ENCODE measurements around the gene ZNF710. TPM values are rescaled to one million over a fixed set of nuclear protein-coding genes. Genes with fewer than 3 reads are reported as not detected.
A peak's percentile ranks its signal among the peaks of the same experiment; 100 is the strongest.
"Not testable (repeated sequence)": the region's sequence is repeated elsewhere in the genome, so short reads cannot be mapped to it uniquely, and the experiment has no call there.

Gene ZNF710, protein sequence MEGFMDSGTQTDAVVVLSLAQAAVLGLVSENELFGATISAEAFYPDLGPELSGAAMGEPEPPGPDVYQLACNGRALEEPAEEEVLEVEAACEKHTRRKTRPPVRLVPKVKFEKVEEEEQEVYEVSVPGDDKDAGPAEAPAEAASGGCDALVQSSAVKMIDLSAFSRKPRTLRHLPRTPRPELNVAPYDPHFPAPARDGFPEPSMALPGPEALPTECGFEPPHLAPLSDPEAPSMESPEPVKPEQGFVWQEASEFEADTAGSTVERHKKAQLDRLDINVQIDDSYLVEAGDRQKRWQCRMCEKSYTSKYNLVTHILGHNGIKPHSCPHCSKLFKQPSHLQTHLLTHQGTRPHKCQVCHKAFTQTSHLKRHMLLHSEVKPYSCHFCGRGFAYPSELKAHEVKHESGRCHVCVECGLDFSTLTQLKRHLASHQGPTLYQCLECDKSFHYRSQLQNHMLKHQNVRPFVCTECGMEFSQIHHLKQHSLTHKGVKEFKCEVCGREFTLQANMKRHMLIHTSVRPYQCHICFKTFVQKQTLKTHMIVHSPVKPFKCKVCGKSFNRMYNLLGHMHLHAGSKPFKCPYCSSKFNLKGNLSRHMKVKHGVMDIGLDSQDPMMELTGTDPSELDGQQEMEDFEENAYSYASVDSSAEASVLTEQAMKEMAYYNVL
- polyA plus RNA-seq (2014; cell fraction: cytosol; rRNA removed), result 8.8 and 10.0 TPM in 2 replicates
- polyA plus RNA-seq (2014; cell fraction: nucleus; rRNA removed), result 6.7 and 7.4 TPM in 2 replicates

DNA sequence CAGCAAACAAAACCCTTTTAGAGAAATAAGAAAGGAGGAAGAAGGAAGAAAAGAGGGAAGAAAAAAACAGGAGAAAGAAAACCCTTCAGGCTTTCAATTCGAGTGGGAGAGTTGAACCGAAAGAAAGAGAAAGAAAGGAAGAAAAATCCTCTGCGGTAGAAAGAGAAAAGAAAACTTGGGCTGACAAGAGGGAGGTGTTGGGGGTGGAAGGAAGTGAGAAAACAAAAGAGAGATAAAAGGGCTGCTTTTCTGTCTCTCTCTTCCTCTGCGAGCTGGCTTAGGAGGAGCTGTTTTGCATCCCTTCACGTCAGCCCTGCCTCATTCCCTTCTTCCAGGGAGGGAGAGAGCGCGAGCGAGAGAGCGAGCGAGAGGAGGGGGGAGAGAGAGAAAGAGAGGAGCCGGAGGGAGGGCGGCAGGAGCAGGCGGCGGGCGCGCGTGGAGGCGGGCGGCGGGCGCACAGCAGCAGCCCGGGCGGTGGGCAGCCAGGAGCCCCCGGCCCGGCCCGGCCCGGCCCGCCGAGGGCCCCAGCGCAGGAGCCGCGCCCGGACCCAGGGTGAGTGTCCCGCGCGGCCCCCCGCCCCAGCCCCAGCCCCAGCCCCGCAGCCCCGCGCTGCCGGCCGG, at the start of gene ZNF710:
ZNF710 (plus strand) TSS at position 263 of the 621 bp plus-strand sequence. CDS start 65,814 bp downstream, outside the sequence.
- DNase-seq (ENCODE audit: low spot score), result peak; percentile 66

- DNase-seq (ENCODE audit: low spot score), result no peak
Observed at GRCh38 chr15:89954541-89954940, 46.6 kb upstream of the ZNF710 start.

DNA sequence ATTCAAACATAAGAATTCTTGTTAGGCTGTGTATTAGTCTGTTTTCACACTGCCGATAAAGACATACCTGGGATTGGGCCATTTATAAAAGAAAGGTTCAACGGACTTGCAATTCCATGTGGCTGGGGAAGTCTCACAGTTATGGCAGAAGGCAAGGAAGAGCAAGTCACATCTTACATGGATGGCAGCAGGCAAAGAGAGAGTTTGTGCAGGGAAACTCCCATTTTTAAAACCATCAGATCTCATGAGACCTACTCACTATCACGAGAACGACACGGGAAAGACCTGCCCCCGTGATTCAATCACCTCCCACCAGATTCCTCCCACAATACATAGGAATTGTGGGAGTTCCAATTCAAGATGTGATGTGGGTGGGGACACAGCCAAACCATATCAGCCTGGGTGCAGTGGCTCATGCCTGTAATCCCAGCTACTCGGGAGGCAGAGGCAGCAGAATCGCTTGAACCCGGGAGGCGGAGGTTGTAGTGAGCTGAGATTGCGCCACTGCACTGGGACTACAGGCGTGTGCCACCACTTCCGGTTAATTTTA, 45.6 kb upstream of the ZNF710 start:
- DNase-seq (ENCODE audit: low spot score), result not testable (repeated sequence)

- DNase-seq (ENCODE audit: low spot score), result no peak
Observed at GRCh38 chr15:89958107-89958805, 42.9 kb upstream of the ZNF710 start.

DNA sequence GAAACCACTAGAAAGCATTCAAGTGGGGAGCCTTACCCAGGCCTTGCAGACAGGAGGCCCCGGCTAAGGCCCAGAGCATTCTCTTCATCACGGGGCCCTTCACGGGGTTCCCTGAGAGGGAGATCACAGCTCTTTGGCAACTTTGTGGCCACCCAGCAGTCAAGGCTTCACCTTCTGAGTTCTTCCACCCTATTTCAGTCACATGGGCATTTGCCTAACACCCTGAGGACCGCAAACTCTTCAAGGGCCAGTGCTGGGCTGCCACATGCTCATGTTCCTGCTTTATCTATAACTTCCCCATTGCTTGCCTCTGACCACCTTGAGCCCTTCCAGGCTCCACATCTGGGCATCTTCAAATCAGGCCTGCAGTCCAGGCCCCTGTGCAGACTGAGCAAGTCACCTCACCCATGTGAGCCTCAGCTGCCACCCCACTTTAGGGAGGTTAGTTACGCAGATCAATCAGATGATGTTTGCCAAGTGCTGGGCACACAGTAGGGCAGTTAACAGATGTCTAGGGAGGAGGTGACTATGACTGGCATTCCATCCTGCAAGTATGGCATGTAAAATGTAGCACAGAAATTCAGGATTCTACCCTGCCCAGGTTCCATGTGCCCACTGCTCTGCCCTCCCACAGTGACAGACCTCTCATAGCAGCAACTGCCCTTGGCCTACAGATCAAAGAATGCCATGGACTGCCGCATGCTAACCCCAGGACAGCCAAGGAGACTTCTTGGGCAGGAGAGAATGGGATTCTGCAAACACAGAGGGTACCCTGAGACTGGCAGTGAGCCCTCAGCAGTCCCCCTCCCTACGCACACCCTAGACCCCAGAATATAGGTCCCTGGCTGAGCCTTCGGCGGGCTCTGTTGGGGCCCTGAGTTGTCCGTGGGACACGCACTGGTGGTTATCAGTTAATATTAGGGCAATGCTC, 37.6 kb upstream of the ZNF710 start:
- no peak for DNase-seq (ENCODE audit: low spot score)

DNA sequence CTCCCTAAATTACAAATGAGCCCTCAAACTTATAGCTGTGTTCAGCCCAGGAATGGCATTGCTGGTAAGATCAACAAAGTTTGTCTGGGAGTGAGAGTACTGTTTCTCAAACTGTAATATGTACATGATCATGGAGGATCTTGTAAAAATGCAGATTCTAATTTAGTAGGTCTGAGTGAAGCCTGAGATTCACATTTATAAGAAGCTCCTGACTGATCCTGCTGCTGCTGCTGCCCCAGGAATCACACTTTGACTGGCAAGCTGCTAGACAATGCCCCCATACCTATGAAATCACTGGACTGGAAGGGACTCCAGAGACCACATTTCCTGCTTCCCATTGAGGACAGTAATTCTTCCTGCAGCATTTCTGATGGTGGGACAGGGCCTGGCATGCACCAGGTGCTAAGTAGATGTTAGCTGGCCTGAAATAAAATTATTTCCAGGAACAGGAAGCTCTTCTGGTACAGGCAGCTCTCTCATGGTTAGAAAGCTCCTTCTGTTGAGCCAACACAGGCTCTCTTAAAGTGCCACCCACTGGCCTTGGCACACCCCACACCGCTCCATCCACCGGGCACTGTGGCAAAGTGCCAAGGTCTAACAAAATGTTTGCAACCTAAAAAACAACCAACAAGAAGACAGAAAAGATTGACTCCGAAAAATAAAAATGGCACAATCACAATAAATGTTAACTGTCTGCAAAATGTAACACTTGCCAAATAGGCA, 36.7 kb upstream of the ZNF710 start:
- DNase-seq (ENCODE audit: low spot score), result no peak

DNA sequence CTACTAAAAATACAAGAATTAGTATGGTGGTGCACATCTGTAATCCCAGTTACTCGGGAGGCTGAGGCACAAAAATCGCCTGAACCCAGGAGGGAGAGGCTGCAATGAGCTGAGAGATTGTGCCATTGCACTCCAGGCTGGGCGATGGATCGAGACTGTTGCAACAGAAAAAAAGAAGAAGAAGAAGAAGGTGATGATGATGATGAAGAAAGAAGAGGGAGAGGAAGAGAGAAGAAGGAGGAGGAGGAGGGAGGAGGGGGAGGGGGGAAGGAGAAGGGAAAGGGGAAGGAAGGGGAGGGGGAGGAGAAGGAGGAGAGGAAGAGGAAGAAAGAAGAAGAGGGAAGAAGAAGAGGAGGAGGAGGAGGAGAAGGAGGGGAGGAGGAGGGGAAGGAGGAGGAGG, 33.2 kb upstream of the ZNF710 start:
- DNase-seq (ENCODE audit: low spot score), result no peak

GRCh38 chr15:89971592-89971997, 29.5 kb upstream of the ZNF710 start:
- peak; percentile 62 for DNase-seq (ENCODE audit: low spot score)

- no peak for DNase-seq (ENCODE audit: low spot score)
Observed at GRCh38 chr15:89972085-89972484, 29.0 kb upstream of the ZNF710 start.

GRCh38 chr15:89975482-89976245, 25.5 kb upstream of the ZNF710 start:
- no peak for DNase-seq (ENCODE audit: low spot score)

DNA sequence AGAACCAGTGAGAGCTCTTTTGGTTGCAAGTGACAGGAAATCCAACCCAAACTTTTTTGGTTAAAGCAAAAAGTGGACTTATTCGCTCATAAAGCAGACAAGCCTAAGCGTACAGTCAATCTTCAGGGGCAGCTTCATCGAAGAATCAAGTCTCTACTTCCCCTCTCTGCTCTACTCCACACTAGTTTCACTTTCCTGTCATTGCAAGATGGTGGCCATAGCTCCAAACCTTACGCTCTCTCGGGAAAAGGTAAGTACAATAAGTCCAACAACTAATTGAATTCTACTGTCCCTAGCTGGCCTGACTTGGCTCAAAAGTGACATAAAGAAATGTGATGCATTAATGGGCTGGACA, 24.9 kb upstream of the ZNF710 start:
- no peak for DNase-seq (ENCODE audit: low spot score)

- DNase-seq (ENCODE audit: low spot score), result not testable (repeated sequence)
Observed at GRCh38 chr15:89977836-89978235, 23.3 kb upstream of the ZNF710 start.

DNA sequence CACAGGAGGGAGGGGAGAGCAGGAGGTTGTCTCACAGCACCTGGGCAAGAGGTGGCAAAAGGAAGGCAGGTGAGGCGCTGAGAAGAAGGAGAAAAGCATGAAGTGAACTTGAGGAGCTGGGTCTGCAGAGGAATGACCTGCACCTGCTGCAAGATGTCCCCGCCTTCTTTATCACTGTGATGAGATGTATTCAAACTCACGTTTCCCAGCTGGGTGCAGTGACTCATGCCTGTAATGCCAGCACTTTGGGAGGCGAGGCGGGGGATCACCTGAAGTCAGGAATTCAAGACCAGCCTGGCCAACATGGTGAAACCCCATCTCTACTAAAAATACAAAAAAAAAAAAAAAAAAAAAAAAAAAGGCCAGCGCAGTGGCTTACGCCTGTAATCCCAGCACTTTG, 22.2 kb upstream of the ZNF710 start:
- no peak for DNase-seq (ENCODE audit: low spot score)

DNA sequence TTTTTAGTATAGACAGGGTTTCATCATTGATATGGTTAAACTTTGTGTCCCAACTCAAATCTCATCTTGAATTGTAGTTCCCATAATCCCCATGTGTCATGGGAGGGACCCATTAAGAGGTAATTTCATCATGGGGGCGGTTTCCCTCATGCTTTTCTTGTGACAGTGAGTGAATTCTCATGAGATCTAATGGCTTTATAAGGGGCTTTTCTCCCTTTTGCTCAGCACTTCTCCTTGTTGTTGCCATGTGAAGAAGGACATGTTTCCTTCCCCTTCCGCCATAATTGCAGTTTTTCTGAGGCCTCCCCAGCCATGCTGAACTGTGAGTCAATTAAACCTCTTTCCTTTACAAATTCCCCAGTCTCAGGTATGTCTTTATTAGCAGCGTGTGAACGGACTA, 20.2 kb upstream of the ZNF710 start:
- no peak for DNase-seq (ENCODE audit: low spot score)

GRCh38 chr15:89982315-89983055, 18.6 kb upstream of the ZNF710 start:
- DNase-seq (ENCODE audit: low spot score), result no peak

DNA sequence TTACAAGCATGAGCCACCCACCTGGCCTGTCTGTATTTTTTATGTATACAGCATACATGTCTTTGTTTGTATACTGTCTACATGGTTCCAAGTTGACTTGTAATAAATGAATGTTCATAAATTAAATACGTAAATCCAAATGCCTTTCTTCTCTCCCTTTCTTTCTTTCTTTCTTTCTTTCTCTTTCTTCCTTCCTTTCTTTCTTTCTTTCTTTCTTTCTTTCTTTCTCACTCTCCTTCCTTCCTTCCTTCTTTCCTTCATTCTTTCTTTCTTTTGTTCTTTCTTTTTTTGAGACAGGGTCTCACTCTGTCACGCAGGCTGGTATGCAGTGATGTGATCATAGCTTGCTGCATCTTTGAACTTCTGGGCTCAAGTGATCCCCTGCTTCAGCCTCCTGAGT, 17.1 kb upstream of the ZNF710 start:
- no peak for DNase-seq (ENCODE audit: low spot score)

DNA sequence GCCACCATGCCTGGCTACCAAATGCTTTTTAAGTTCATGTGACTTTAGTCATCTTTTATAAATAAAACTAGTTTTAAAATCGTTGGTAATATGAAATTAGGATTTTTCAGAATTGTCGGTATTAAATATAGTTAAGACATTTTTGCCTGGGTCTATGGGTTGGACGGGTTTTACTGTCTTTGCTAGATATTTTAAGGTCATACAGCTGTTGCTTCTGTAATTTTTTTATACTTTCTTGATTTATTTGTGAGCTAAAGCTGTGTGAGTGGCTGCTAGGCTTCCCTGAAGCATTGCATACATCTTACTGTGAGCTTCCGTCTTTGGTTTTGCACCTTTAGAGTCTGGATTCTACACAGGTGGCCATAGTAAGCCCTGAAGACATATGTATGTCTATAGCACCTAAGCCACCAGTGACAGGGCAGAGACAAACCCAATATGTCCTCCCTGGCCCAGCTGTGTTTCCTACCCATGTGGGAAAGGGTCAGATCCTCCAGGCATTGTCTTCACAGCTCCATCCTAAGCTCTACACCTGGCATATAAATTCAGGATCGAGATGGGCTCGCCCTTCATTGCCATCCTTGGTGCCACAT, 16.6 kb upstream of the ZNF710 start:
- DNase-seq (ENCODE audit: low spot score), result no peak

GRCh38 chr15:89985111-89985510, 16.0 kb upstream of the ZNF710 start:
- no peak for DNase-seq (ENCODE audit: low spot score)

All from SK-N-DZ (cell line).